Stomach (tissue), 4 donors: ENCODE measurements around the gene CHST11.

Experiments used
- CTCF ChIP-seq, 7 experiments: fragments of 450-650 bp in 4 of 7; fragments of 200-600 bp in 3 of 7; sonication (generic) in 3 of 7; IDR thresholded peaks; one replicate each; pipeline ENCODE4 v1.5.1; 2016 to 2019; ENCODE audit warnings: antibody characterized with exemption in 7 of 7, control low read depth in 2 of 7, mild to moderate bottlenecking in 1 of 7
- POLR2A ChIP-seq, 4 donors: fragments of 450-650 bp; IDR thresholded peaks; one replicate each; pipeline ENCODE4 v1.6.1; 2016; ENCODE audit warnings: antibody characterized with exemption in 4 of 4, control low read depth in 2 of 4, mild to moderate bottlenecking in 1 of 4, moderate library complexity in 1 of 4

GRCh38 chr12:104729091-104729490 lies 272.3 kb downstream of the CHST11 start:
- TF ChIP-seq POLR2A (IDR thresholded peaks at IDR 0.05) (no peak), CTCF (IDR thresholded peaks at IDR 0.05) (no peak)
